Activated CD4-positive, alpha-beta T cell treated with anti-CD3 and anti-CD28 coated beads, Interleukin-2, Interleukin-4, amounts not matched to agents 100 ng/mL and 50 ng/mL, durations not matched to agents 16 hours and 8 hours (primary cell): ENCODE data around the gene TTBK2.
A peak's percentile ranks its signal among the peaks of the same experiment; 100 is the strongest.
"Not testable (repeated sequence)": the region's sequence is repeated elsewhere in the genome, so short reads cannot be mapped to it uniquely, and the experiment has no call there.

Experiments used
- DNase-seq: peaks from one replicate; pipeline ENCODE4 v3.0.0-alpha.2; 2020; ENCODE audit warnings: low spot score

Gene TTBK2

GRCh38 chr15:42826251-42826890, 94.2 kb downstream of the TTBK2 start:
- DNase-seq = peak; percentile 3

- DNase-seq = no peak
Measured at GRCh38 chr15:42825599-42825998, 95.0 kb downstream of the TTBK2 start.

- DNase-seq = no peak
Measured at GRCh38 chr15:42820811-42821210, 99.8 kb downstream of the TTBK2 start.

GRCh38 chr15:42819786-42820185, 100.8 kb downstream of the TTBK2 start:
- DNase-seq = no peak

GRCh38 chr15:42811433-42811832, 109.1 kb downstream of the TTBK2 start:
- DNase-seq = no peak

- DNase-seq = no peak
Measured at GRCh38 chr15:42808913-42809312, 111.7 kb downstream of the TTBK2 start.

GRCh38 chr15:42805266-42805665, 115.3 kb downstream of the TTBK2 start:
- no peak for DNase-seq

- no peak for DNase-seq
Measured at GRCh38 chr15:42804739-42805138, 115.8 kb downstream of the TTBK2 start.

GRCh38 chr15:42803436-42803835, 117.1 kb downstream of the TTBK2 start:
- DNase-seq = no peak

GRCh38 chr15:42802168-42802567, 118.4 kb downstream of the TTBK2 start:
- no peak for DNase-seq

GRCh38 chr15:42800731-42801474, 119.7 kb downstream of the TTBK2 start:
- no peak for DNase-seq

- DNase-seq = no peak
Measured at GRCh38 chr15:42798802-42799201, 121.8 kb downstream of the TTBK2 start.

GRCh38 chr15:42796955-42797782, 123.4 kb downstream of the TTBK2 start:
- DNase-seq = no peak

GRCh38 chr15:42788725-42789124, 131.9 kb downstream of the TTBK2 start:
- no peak for DNase-seq

GRCh38 chr15:42786978-42787377, 133.6 kb downstream of the TTBK2 start:
- no peak for DNase-seq

- DNase-seq = no peak
Measured at GRCh38 chr15:42785569-42785968, 135.0 kb downstream of the TTBK2 start.

GRCh38 chr15:42784705-42785104, 135.9 kb downstream of the TTBK2 start:
- no peak for DNase-seq

GRCh38 chr15:42782716-42783115, 137.9 kb downstream of the TTBK2 start:
- DNase-seq = no peak

- no peak for DNase-seq
Measured at GRCh38 chr15:42775416-42775815, 145.2 kb downstream of the TTBK2 start.

GRCh38 chr15:42772901-42773300, 147.7 kb downstream of the TTBK2 start:
- no peak for DNase-seq

GRCh38 chr15:42772144-42772543, 148.4 kb downstream of the TTBK2 start:
- DNase-seq = no peak

GRCh38 chr15:42766109-42766508, 154.5 kb downstream of the TTBK2 start:
- not testable (repeated sequence) for DNase-seq
